Right kidney (tissue), 1 donor: ENCODE data around the gene USP2.

Experiments
- DNase-seq: peaks from one replicate; pipeline ENCODE4 v3.0.0-alpha.2; 2016

The USP2 gene

GRCh38 chr11:119322921-119323531 is 58.5 kb downstream of the USP2 start:
- no peak for DNase-seq

GRCh38 chr11:119322360-119322739 is 59.1 kb downstream of the USP2 start:
- DNase-seq, result no peak

GRCh38 chr11:119320776-119321524 is 60.5 kb downstream of the USP2 start:
- peak; percentile 83 for DNase-seq

GRCh38 chr11:119320240-119320775 is 61.2 kb downstream of the USP2 start:
- no peak for DNase-seq

GRCh38 chr11:119319700-119320239 is 61.7 kb downstream of the USP2 start:
- no peak for DNase-seq

- no peak for DNase-seq
These were observed 62.3 kb downstream of the USP2 start for GRCh38 chr11:119319136-119319699.

GRCh38 chr11:119318240-119319135 is 63.0 kb downstream of the USP2 start:
- peak; percentile 41 for DNase-seq

- DNase-seq, result no peak
These were observed 63.8 kb downstream of the USP2 start for GRCh38 chr11:119317592-119318239.

- DNase-seq, result peak; percentile 81
These were observed 64.5 kb downstream of the USP2 start, which contains the start of gene MCAM for GRCh38 chr11:119316729-119317591. Gene MCAM, minus strand, starts transcription at chr11:119317130. Its CDS starts 29 bp downstream, at chr11:119317101.

GRCh38 chr11:119316016-119316728 is 65.3 kb downstream of the USP2 start:
- peak; percentile 68 for DNase-seq

GRCh38 chr11:119315131-119316015 is 66.1 kb downstream of the USP2 start:
- peak; percentile 61 for DNase-seq

- DNase-seq, result no peak
These were observed 66.8 kb downstream of the USP2 start for GRCh38 chr11:119314726-119315125.

GRCh38 chr11:119310682-119311052 is 70.8 kb downstream of the USP2 start:
- DNase-seq, result no peak

GRCh38 chr11:119309953-119310681 is 71.4 kb downstream of the USP2 start:
- DNase-seq, result no peak

GRCh38 chr11:119309411-119309810 is 72.1 kb downstream of the USP2 start:
- DNase-seq, result no peak

GRCh38 chr11:119307974-119308373 is 73.5 kb downstream of the USP2 start:
- DNase-seq, result no peak

GRCh38 chr11:119307219-119307618 is 74.3 kb downstream of the USP2 start:
- DNase-seq, result no peak

GRCh38 chr11:119306373-119306890 is 75.1 kb downstream of the USP2 start:
- DNase-seq, result no peak
